ENCODE measurements around the gene GINS3.

DNA sequence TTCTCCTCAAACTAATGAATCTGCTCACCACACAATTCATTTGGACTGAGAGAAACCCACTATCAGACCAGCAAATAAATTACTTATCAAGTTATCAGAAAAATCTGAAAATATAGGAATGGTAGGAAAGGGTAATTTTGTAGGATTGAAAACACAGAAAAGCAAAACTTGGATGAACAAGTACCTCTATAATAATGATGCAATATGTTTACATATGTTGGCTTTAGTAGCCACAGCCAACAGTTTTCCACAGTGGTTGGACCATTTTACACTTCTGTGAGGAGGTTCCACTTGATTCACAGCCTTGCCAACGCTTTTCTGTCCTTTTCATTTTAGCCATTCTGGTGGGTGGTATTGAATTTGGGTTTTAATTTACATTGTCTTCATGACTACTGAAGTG lies 10.6 kb upstream of the GINS3 start:
- TF ChIP-seq ZNF501 (tag by site-specific recombination; IDR thresholded peaks at IDR 0.05) (no peak), ZNF530 (tag by site-specific recombination; IDR thresholded peaks at IDR 0.05; ENCODE audit: low read depth) (no peak)
- TF ChIP-seq, protein P1, sequence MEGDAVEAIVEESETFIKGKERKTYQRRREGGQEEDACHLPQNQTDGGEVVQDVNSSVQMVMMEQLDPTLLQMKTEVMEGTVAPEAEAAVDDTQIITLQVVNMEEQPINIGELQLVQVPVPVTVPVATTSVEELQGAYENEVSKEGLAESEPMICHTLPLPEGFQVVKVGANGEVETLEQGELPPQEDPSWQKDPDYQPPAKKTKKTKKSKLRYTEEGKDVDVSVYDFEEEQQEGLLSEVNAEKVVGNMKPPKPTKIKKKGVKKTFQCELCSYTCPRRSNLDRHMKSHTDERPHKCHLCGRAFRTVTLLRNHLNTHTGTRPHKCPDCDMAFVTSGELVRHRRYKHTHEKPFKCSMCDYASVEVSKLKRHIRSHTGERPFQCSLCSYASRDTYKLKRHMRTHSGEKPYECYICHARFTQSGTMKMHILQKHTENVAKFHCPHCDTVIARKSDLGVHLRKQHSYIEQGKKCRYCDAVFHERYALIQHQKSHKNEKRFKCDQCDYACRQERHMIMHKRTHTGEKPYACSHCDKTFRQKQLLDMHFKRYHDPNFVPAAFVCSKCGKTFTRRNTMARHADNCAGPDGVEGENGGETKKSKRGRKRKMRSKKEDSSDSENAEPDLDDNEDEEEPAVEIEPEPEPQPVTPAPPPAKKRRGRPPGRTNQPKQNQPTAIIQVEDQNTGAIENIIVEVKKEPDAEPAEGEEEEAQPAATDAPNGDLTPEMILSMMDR (tag by site-specific recombination; IDR thresholded peaks at IDR 0.05): no peak

All from HEK293 (cell line).